ENCODE measurements around the gene ITPR1.

DNA sequence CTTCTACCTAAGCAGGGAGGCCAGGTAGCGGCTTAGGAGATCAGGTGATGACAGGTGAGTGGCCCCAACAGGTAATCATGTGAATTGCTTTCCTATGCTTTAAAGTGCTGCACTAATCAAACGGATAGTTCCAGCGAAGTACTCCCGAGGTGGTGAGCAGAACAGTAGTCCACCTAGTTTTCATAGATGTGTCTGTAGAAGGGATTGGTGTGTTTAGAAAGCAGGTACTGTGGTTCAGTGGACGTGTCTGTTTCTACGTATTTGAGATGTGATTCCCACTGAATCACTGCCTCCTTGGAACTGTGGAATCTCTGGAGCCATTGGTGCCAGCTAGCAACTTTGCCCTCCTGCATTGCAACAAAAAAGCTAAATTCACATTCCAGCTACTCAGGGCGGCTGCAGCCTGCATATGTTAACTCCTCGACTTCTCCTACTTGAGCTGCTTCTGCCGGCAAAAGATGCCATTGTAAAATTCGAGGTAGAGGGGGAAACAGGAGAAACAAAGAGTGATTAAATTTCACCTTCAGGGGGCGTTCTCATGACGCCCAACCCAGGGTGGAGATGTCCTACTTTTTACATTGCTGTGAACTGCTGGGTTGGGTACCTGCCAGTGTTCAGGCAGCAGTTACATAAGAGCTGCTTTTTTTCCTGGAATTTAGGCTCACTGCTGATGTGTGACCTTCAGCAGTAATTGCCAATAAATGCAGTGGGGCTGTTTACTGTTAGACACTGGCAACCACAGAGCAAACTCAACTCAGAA is 227.3 kb downstream of the ITPR1 start:
- TF ChIP-seq, protein P1, sequence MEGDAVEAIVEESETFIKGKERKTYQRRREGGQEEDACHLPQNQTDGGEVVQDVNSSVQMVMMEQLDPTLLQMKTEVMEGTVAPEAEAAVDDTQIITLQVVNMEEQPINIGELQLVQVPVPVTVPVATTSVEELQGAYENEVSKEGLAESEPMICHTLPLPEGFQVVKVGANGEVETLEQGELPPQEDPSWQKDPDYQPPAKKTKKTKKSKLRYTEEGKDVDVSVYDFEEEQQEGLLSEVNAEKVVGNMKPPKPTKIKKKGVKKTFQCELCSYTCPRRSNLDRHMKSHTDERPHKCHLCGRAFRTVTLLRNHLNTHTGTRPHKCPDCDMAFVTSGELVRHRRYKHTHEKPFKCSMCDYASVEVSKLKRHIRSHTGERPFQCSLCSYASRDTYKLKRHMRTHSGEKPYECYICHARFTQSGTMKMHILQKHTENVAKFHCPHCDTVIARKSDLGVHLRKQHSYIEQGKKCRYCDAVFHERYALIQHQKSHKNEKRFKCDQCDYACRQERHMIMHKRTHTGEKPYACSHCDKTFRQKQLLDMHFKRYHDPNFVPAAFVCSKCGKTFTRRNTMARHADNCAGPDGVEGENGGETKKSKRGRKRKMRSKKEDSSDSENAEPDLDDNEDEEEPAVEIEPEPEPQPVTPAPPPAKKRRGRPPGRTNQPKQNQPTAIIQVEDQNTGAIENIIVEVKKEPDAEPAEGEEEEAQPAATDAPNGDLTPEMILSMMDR (IDR thresholded peaks at IDR 0.05), result peak; percentile 14 to 71 (median 48)
- no peak for TF ChIP-seq POLR2A (IDR thresholded peaks at IDR 0.05)
